ENCODE measurements around the gene TBL1XR1. TPM values are rescaled to one million over a fixed set of nuclear protein-coding genes. Genes with fewer than 3 reads are reported as not detected.

The TBL1XR1 gene
- total RNA-seq, 1 experiment from 2014 or later, result 180 TPM

DNA sequence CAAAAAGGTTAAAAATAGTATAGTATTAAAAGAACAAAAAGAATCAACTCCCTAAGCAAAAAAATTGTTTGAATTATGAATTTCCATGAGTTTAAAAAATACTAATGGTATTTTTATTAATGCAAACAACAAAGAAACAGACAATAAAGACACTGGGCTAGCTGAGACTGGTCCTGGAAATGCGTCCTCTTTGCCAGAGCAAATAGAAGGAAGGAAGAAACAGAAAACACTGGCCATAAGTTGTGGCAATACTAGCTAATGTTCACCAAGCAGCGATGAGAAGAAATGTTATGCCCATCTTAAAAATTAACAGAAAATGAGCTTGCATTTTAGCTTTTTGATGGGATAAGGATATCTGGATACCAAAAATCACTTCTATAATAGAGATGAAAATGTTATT lies 88.6 kb downstream of the TBL1XR1 start:
- Histone ChIP-seq H3K36me3 (ENCODE audit: control insufficient read depth in 1 of 2, insufficient read depth in 2 of 2, low read length in 2 of 2) (no peaks in the 10 kb centered on the region), H3K9ac (ENCODE audit: low read length) (no peak overlapping the region), H3K27me3 (ENCODE audit: insufficient read depth, low read length) (no peaks in the 10 kb centered on the region), H3K9me2 (ENCODE audit: insufficient read depth) (no peaks in the 10 kb centered on the region; the same call in 1 of the 2 replicates), H3K4me1 (ENCODE audit: control insufficient read depth in 1 of 2, insufficient read depth in 2 of 2, low read length in 2 of 2) (peaks cover 0 to 6% of the 10 kb centered on the region in 2 experiments; a peak in 1 of 4 replicates), H4K20me1 (ENCODE audit: insufficient read depth) (peaks cover 39% of the 10 kb centered on the region), H3K9me3 (ENCODE audit: control insufficient read depth in 1 of 2, insufficient read depth in 1 of 2, low read depth in 1 of 2, low read length in 2 of 2) (no peaks in the 10 kb centered on the region), H2AFZ (ENCODE audit: low read depth, low read length, poor library complexity, severe bottlenecking) (no peak overlapping the region), H3K27ac (ENCODE audit: low read depth, low read length) (no peak overlapping the region), H3K4me3 (replicated peaks in 1 of 2; ENCODE audit: low read depth in 1 of 2, low read length in 2 of 2) (no peak overlapping the region), H3K79me2 (ENCODE audit: insufficient read depth, low read length) (peaks cover 99% of the 10 kb centered on the region), H3K4me2 (ENCODE audit: low read length) (no peak overlapping the region)
- ATAC-seq (no peak), DNase-seq (ENCODE audit: low read depth, low spot score) (no peak)
- ChIA-PET RAD21 (ENCODE audit: low non-redundant PET in 1 of 2, low total read pairs in 2 of 2, uncharacterized antibody in 2 of 2, unreplicated experiment in 2 of 2) (no interaction called here), CTCF (no interaction called here), POLR2A (no interaction called here)
- no TSS peak for BruUV-seq (replicated peaks)
- intact Hi-C loops (cut with micrococcal nuclease), result no loop called here
- TF ChIP-seq RAD21 (IDR thresholded peaks at IDR 0.05; ENCODE audit: low read depth) (no peak), EGR1 (IDR thresholded peaks at IDR 0.05; ENCODE audit: low read depth) (no peak), SP1 (IDR thresholded peaks at IDR 0.05; ENCODE audit: low read depth) (no peak), ZFX (IDR thresholded peaks at IDR 0.05) (no peak), SIN3A (IDR thresholded peaks at IDR 0.05; ENCODE audit: low read depth) (no peak)

DNA sequence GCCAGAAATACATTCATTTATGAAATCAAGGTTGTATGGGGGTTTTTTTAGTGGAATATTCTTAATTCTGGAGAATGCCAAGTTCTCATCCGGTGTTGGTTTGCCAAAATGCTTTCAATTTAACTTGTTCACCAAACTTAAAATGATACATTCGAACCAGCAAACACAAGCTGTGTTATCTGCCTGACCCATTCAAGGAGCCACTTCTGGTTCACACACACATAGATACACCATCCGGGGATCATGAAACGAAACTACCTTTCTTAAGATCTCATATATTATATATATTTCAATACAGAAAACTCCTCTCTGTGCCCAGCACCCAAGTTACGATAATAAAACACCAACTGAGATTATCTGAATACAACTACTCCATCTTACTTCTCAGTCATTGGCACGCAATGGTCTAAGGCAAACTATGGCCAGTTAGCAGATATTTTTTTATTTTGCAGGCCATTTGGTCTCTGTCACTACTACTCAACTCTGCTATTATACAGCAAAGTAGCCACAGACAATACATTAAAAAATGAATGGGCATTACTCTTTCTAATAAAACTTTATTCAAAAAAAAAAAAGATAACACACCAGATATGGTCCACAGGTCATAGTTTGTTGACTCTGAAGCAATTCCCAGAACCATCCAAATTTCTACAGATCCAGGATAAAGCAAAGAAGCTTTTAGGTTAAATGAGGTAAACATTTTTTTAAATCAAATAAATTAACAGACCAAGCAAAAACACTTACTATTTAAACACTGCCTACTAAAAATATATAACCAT lies 89.6 kb downstream of the TBL1XR1 start:
- ChIA-PET POLR2A (no interaction called here), RAD21 (ENCODE audit: low non-redundant PET in 1 of 2, low total read pairs in 2 of 2, uncharacterized antibody in 2 of 2, unreplicated experiment in 2 of 2) (no interaction called here), CTCF (no interaction called here)
- ATAC-seq (no peak), DNase-seq (ENCODE audit: low read depth, low spot score) (no peak)
- no peak overlapping the region for H2AFZ ChIP-seq (ENCODE audit: low read depth, low read length, poor library complexity, severe bottlenecking)
- H3K27me3 ChIP-seq (ENCODE audit: insufficient read depth, low read length), result no peaks in the 10 kb centered on the region
- H3K9me2 ChIP-seq (ENCODE audit: insufficient read depth), result no peaks in the 10 kb centered on the region; the same call in 1 of the 2 replicates
- TF ChIP-seq YY1 (IDR thresholded peaks at IDR 0.05; ENCODE audit: extremely low read depth, insufficient replicate concordance, low read depth, low read length), result no peak
- no peak for TF ChIP-seq JUND (IDR thresholded peaks at IDR 0.05)
- TF ChIP-seq POLR2AphosphoS5 (IDR thresholded peaks at IDR 0.05; ENCODE audit: low read depth, low read length), result no peak
- no peak for TF ChIP-seq ELF1 (IDR thresholded peaks at IDR 0.05; ENCODE audit: borderline replicate concordance, low read depth)
- no peak for TF ChIP-seq SRF (IDR thresholded peaks at IDR 0.05; ENCODE audit: low read depth)
- no peak for TF ChIP-seq SP1 (IDR thresholded peaks at IDR 0.05; ENCODE audit: low read depth)
- TF ChIP-seq, protein P1, sequence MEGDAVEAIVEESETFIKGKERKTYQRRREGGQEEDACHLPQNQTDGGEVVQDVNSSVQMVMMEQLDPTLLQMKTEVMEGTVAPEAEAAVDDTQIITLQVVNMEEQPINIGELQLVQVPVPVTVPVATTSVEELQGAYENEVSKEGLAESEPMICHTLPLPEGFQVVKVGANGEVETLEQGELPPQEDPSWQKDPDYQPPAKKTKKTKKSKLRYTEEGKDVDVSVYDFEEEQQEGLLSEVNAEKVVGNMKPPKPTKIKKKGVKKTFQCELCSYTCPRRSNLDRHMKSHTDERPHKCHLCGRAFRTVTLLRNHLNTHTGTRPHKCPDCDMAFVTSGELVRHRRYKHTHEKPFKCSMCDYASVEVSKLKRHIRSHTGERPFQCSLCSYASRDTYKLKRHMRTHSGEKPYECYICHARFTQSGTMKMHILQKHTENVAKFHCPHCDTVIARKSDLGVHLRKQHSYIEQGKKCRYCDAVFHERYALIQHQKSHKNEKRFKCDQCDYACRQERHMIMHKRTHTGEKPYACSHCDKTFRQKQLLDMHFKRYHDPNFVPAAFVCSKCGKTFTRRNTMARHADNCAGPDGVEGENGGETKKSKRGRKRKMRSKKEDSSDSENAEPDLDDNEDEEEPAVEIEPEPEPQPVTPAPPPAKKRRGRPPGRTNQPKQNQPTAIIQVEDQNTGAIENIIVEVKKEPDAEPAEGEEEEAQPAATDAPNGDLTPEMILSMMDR (IDR thresholded peaks at IDR 0.05 in 2 of 3, conservative IDR thresholded peaks at IDR 0.05 in 1 of 3; ENCODE audit: borderline replicate concordance in 1 of 3, insufficient read depth in 1 of 3, low read depth in 2 of 3, low read length in 2 of 3), result no peak
- no peak for TF ChIP-seq REST (IDR thresholded peaks at IDR 0.05; ENCODE audit: low read depth)
- TF ChIP-seq EGR1 (IDR thresholded peaks at IDR 0.05; ENCODE audit: low read depth), result no peak
- no peak for TF ChIP-seq TCF7L2 (IDR thresholded peaks at IDR 0.05; ENCODE audit: borderline replicate concordance, extremely low read depth, insufficient read depth, insufficient read length)
- no peak for TF ChIP-seq RAD21 (IDR thresholded peaks at IDR 0.05; ENCODE audit: low read depth)
- TF ChIP-seq ATF3 (IDR thresholded peaks at IDR 0.05), result no peak
- TF ChIP-seq ZFX (IDR thresholded peaks at IDR 0.05), result no peak
- no peak for TF ChIP-seq SIN3A (IDR thresholded peaks at IDR 0.05; ENCODE audit: low read depth)
- peaks cover 99% of the 10 kb centered on the region for H3K79me2 ChIP-seq (ENCODE audit: insufficient read depth, low read length)
- intact Hi-C loops (cut with micrococcal nuclease), result no loop called here
- no peak overlapping the region for H3K9ac ChIP-seq (ENCODE audit: low read length)
- peaks cover 34% of the 10 kb centered on the region for H4K20me1 ChIP-seq (ENCODE audit: insufficient read depth)
- no peak overlapping the region for H3K27ac ChIP-seq (ENCODE audit: low read depth, low read length)
- H3K4me1 ChIP-seq (ENCODE audit: control insufficient read depth in 1 of 2, insufficient read depth in 2 of 2, low read length in 2 of 2), result peaks cover 0 to 6% of the 10 kb centered on the region in 2 experiments; a peak in 1 of 4 replicates
- H3K4me3 ChIP-seq (replicated peaks in 1 of 2; ENCODE audit: low read depth in 1 of 2, low read length in 2 of 2), result no peak overlapping the region
- H3K4me2 ChIP-seq (ENCODE audit: low read length), result no peak overlapping the region
- no TSS peak for BruUV-seq (replicated peaks)
- H3K36me3 ChIP-seq (ENCODE audit: control insufficient read depth in 1 of 2, insufficient read depth in 2 of 2, low read length in 2 of 2), result no peaks in the 10 kb centered on the region
- H3K9me3 ChIP-seq (ENCODE audit: control insufficient read depth in 1 of 2, insufficient read depth in 1 of 2, low read depth in 1 of 2, low read length in 2 of 2), result no peaks in the 10 kb centered on the region

All from HCT116 (cell line).